AG09319 (cell line): ENCODE results near the gene UBE2H.
"Not testable (repeated sequence)": the region's sequence is repeated elsewhere in the genome, so short reads cannot be mapped to it uniquely, and the experiment has no call there.

Experiments
- DNase-seq: peaks from one replicate; pipeline ENCODE4 v3.0.0-alpha.2; 2010; ENCODE audit warnings: low read depth; ENCODE audit errors: extremely low read depth
- CTCF ChIP-seq: IDR thresholded peaks from 2 replicates; pipeline ENCODE4 v1.5.1; 2011; ENCODE audit warnings: low read depth, mild to moderate bottlenecking, inconsistent platforms, low read length, moderate library complexity

The UBE2H gene

GRCh38 chr7:129896568-129897382, 56.0 kb downstream of the UBE2H start:
- no peak for TF ChIP-seq CTCF
- no peak for DNase-seq

- not testable (repeated sequence) for DNase-seq
Observed at GRCh38 chr7:129894184-129894583, 58.6 kb downstream of the UBE2H start.

GRCh38 chr7:129890090-129890489, 62.7 kb downstream of the UBE2H start:
- TF ChIP-seq CTCF: no peak
- no peak for DNase-seq

- DNase-seq: no peak
- no peak for TF ChIP-seq CTCF
Observed at GRCh38 chr7:129889133-129889844, 63.5 kb downstream of the UBE2H start.

- no peak for DNase-seq
- no peak for TF ChIP-seq CTCF
Observed at GRCh38 chr7:129887865-129888264, 64.9 kb downstream of the UBE2H start.

GRCh38 chr7:129886818-129887186, 66.0 kb downstream of the UBE2H start:
- no peak for TF ChIP-seq CTCF
- DNase-seq: no peak

- no peak for TF ChIP-seq CTCF
- DNase-seq: no peak
Observed at GRCh38 chr7:129886167-129886817, 66.5 kb downstream of the UBE2H start.
